HTR-8/SVneo (cell line): ENCODE measurements around the gene ZNF516.

ENCODE experiments used
- DNase-seq: peaks from one replicate; pipeline ENCODE4 v3.0.0; 2011; ENCODE audit warnings: low spot score, mixed read lengths; ENCODE audit not compliant: insufficient read length
- FAIRE-seq: peaks from 2 replicates; lab custom pipeline; 2011; peaks lifted over from hg19 to GRCh38; lab: Jason Lieb, UNC

Gene ZNF516

GRCh38 chr18:76492669-76493212, 2.3 kb downstream of the ZNF516 start:
- no peak for FAIRE-seq

GRCh38 chr18:76491776-76492668, 3.0 kb downstream of the ZNF516 start:
- DNase-seq = no peak
- FAIRE-seq = no peak

More at GRCh38 chr18:76492669-76493212, 2.3 kb downstream of the ZNF516 start:
- peak; percentile 88 for DNase-seq

GRCh38 chr18:76491473-76491775, 3.6 kb downstream of the ZNF516 start:
- FAIRE-seq (no peak), DNase-seq (no peak)

- DNase-seq = no peak
- FAIRE-seq = no peak
These were observed 4.2 kb downstream of the ZNF516 start for GRCh38 chr18:76490670-76491472.

GRCh38 chr18:76490033-76490432, 5.0 kb downstream of the ZNF516 start:
- FAIRE-seq = no peak
- DNase-seq = no peak

- DNase-seq (no peak), FAIRE-seq (no peak)
These were observed 6.0 kb downstream of the ZNF516 start for GRCh38 chr18:76489081-76489480.

- no peak for FAIRE-seq
- DNase-seq = no peak
These were observed 6.9 kb downstream of the ZNF516 start for GRCh38 chr18:76488190-76488589.

- FAIRE-seq = no peak
- no peak for DNase-seq
These were observed 7.3 kb downstream of the ZNF516 start for GRCh38 chr18:76487782-76488181.

- no peak for FAIRE-seq
- no peak for DNase-seq
These were observed 8.0 kb downstream of the ZNF516 start for GRCh38 chr18:76487070-76487469.

- FAIRE-seq = no peak
- DNase-seq = no peak
These were observed 8.5 kb downstream of the ZNF516 start for GRCh38 chr18:76486574-76486973.

GRCh38 chr18:76486038-76486437, 9.0 kb downstream of the ZNF516 start:
- DNase-seq (no peak), FAIRE-seq (no peak)

GRCh38 chr18:76484749-76485387, 10.2 kb downstream of the ZNF516 start:
- DNase-seq = no peak
- FAIRE-seq = no peak

- DNase-seq (no peak), FAIRE-seq (no peak)
These were observed 11.3 kb downstream of the ZNF516 start for GRCh38 chr18:76483780-76484179.

- no peak for DNase-seq
- no peak for FAIRE-seq
These were observed 11.9 kb downstream of the ZNF516 start for GRCh38 chr18:76482971-76483691.

- FAIRE-seq (no peak), DNase-seq (no peak)
These were observed 12.8 kb downstream of the ZNF516 start for GRCh38 chr18:76482267-76482666.

GRCh38 chr18:76480913-76481312, 14.1 kb downstream of the ZNF516 start:
- no peak for DNase-seq
- FAIRE-seq = no peak

- DNase-seq (no peak), FAIRE-seq (no peak)
These were observed 15.4 kb downstream of the ZNF516 start for GRCh38 chr18:76479351-76480238.

GRCh38 chr18:76476665-76477561, 18.1 kb downstream of the ZNF516 start:
- DNase-seq (peak; percentile 36), FAIRE-seq (no peak)
